Activated T-helper 1 cell treated with anti-CD3 and anti-CD28 coated beads, Interleukin-12 subunit alpha, Interleukin-12 subunit beta, Interleukin-2, Interleukin-4 antibody, amounts not matched to agents 30 ng/mL and 10 ng/mL and 1 ng/mL, durations not matched to agents 14 hours and 24 hours and 36 hours (primary cell): ENCODE measurements around the gene RBBP8NL. TPM values are rescaled to one million over a fixed set of nuclear protein-coding genes. Genes with fewer than 3 reads are reported as not detected.

Experiments used
- DNase-seq: peaks from one replicate; pipeline ENCODE4 v3.0.0; 2021; ENCODE audit warnings: low spot score
- H3K27ac Mint-ChIP-seq: one replicate; pipeline ENCODE4 v1.8.0; 2021; ENCODE audit warnings: mild to moderate bottlenecking, mixed read lengths
- H3K27me3 Mint-ChIP-seq: one replicate; pipeline ENCODE4 v1.8.0; 2022; ENCODE audit warnings: mild to moderate bottlenecking, moderate library complexity, mixed read lengths; ENCODE audit not compliant: insufficient read depth
- H3K36me3 Mint-ChIP-seq: one replicate; pipeline ENCODE4 v1.8.0; 2021; ENCODE audit warnings: low read depth, mixed read lengths
- H3K4me1 Mint-ChIP-seq: one replicate; pipeline ENCODE4 v1.8.0; 2021; ENCODE audit warnings: low read depth, mixed read lengths
- H3K4me3 Mint-ChIP-seq: one replicate; pipeline ENCODE4 v1.8.0; 2021; ENCODE audit warnings: mild to moderate bottlenecking, moderate library complexity, mixed read lengths
- H3K9me3 Mint-ChIP-seq: one replicate; pipeline ENCODE4 v1.8.0; 2021; ENCODE audit warnings: mixed read lengths
- intact Hi-C: fragments of 100-400 bp; cut with micrococcal nuclease; formaldehyde crosslinking; loops from one replicate; pipeline ENCODE4 v1.15.1; 2024
- total RNA-seq: library from RNA; stranded (reverse); gene quantifications from 2 replicates; pipeline ENCODE4 v1.2.3, GENCODE V29; 2022

The RBBP8NL gene
- not detected in 2 replicates for total RNA-seq

GRCh38 chr20:62427172-62428001, at the start of gene RBBP8NL:
Gene RBBP8NL (minus strand): TSS chr20:62427539. CDS start chr20:62419647, 7,892 bp downstream.
- Mint-ChIP-seq H3K27ac (no peak within 1 kb of the TSS), H3K9me3 (no peaks in the 10 kb centered on the region), H3K4me1 (no peaks in the 10 kb centered on the region), H3K36me3 (no peaks in the 10 kb centered on the region), H3K4me3 (no peak within 1 kb of the TSS), H3K27me3 (no peaks in the 10 kb centered on the region)
- intact Hi-C loops = no loop called here
- no peak for DNase-seq

- Mint-ChIP-seq H3K27me3 (peaks cover 42% of the 10 kb centered on the region), H3K27ac (no peak overlapping the region), H3K9me3 (no peaks in the 10 kb centered on the region), H3K36me3 (no peaks in the 10 kb centered on the region), H3K4me3 (no peak overlapping the region), H3K4me1 (no peaks in the 10 kb centered on the region)
- DNase-seq = no peak
- intact Hi-C loops = no loop called here
These were observed 48.9 kb upstream of the RBBP8NL start for GRCh38 chr20:62476056-62476838.

- Mint-ChIP-seq H3K27me3 (peaks cover 42% of the 10 kb centered on the region), H3K27ac (no peak within 1 kb of the TSS), H3K4me3 (no peak within 1 kb of the TSS), H3K4me1 (no peaks in the 10 kb centered on the region), H3K9me3 (no peaks in the 10 kb centered on the region), H3K36me3 (no peaks in the 10 kb centered on the region)
- no peak for DNase-seq
- intact Hi-C loops = no loop called here
These were observed 48.4 kb upstream of the RBBP8NL start, which contains the start of gene GATA5 for GRCh38 chr20:62475772-62476055. Gene GATA5 (minus strand): TSS chr20:62475995. CDS start chr20:62475521, 474 bp downstream.

GRCh38 chr20:62475027-62475771, 47.9 kb upstream of the RBBP8NL start:
- Mint-ChIP-seq H3K27me3 (peaks cover 45% of the 10 kb centered on the region), H3K9me3 (no peaks in the 10 kb centered on the region), H3K36me3 (no peaks in the 10 kb centered on the region), H3K4me1 (no peaks in the 10 kb centered on the region), H3K27ac (no peak overlapping the region), H3K4me3 (no peak overlapping the region)
- no peak for DNase-seq
- intact Hi-C loops = no loop called here

GRCh38 chr20:62474604-62475026, 47.3 kb upstream of the RBBP8NL start:
- H3K9me3 Mint-ChIP-seq = no peaks in the 10 kb centered on the region
- peaks cover 47% of the 10 kb centered on the region for H3K27me3 Mint-ChIP-seq
- no peaks in the 10 kb centered on the region for H3K36me3 Mint-ChIP-seq
- H3K4me1 Mint-ChIP-seq = no peaks in the 10 kb centered on the region
- H3K4me3 Mint-ChIP-seq = no peak overlapping the region
- no peak for DNase-seq
- no peak overlapping the region for H3K27ac Mint-ChIP-seq
- intact Hi-C loops = no loop called here

GRCh38 chr20:62473717-62474603, 46.6 kb upstream of the RBBP8NL start:
- no peak for DNase-seq
- Mint-ChIP-seq H3K36me3 (no peaks in the 10 kb centered on the region), H3K27me3 (peaks cover 43% of the 10 kb centered on the region), H3K27ac (no peak overlapping the region), H3K9me3 (no peaks in the 10 kb centered on the region), H3K4me3 (no peak overlapping the region), H3K4me1 (no peaks in the 10 kb centered on the region)
- intact Hi-C loops = no loop called here

- peaks cover 36% of the 10 kb centered on the region for H3K27me3 Mint-ChIP-seq
- H3K4me3 Mint-ChIP-seq = no peak overlapping the region
- no peak for DNase-seq
- H3K27ac Mint-ChIP-seq = no peak overlapping the region
- H3K36me3 Mint-ChIP-seq = no peaks in the 10 kb centered on the region
- intact Hi-C loops = no loop called here
- no peaks in the 10 kb centered on the region for H3K4me1 Mint-ChIP-seq
- no peaks in the 10 kb centered on the region for H3K9me3 Mint-ChIP-seq
These were observed 45.7 kb upstream of the RBBP8NL start for GRCh38 chr20:62472941-62473585.

GRCh38 chr20:62472138-62472940, 45.0 kb upstream of the RBBP8NL start:
- intact Hi-C loops = no loop called here
- Mint-ChIP-seq H3K27me3 (peaks cover 31% of the 10 kb centered on the region), H3K27ac (no peak overlapping the region)

GRCh38 chr20:62470459-62470858, 43.1 kb upstream of the RBBP8NL start:
- intact Hi-C loops = no loop called here
- no peaks in the 10 kb centered on the region for H3K4me1 Mint-ChIP-seq
- DNase-seq = no peak
- no peaks in the 10 kb centered on the region for H3K36me3 Mint-ChIP-seq
- H3K9me3 Mint-ChIP-seq = no peaks in the 10 kb centered on the region
- peaks cover 25% of the 10 kb centered on the region for H3K27me3 Mint-ChIP-seq
- H3K27ac Mint-ChIP-seq = no peak overlapping the region
- H3K4me3 Mint-ChIP-seq = no peak overlapping the region

More at GRCh38 chr20:62472138-62472940, 45.0 kb upstream of the RBBP8NL start:
- Mint-ChIP-seq H3K4me1 (no peaks in the 10 kb centered on the region), H3K36me3 (no peaks in the 10 kb centered on the region), H3K4me3 (no peak overlapping the region), H3K9me3 (no peaks in the 10 kb centered on the region)
- DNase-seq = no peak

- intact Hi-C loops = no loop called here
- H3K4me1 Mint-ChIP-seq = no peaks in the 10 kb centered on the region
- H3K4me3 Mint-ChIP-seq = no peak overlapping the region
- H3K27ac Mint-ChIP-seq = no peak overlapping the region
- peaks cover 25% of the 10 kb centered on the region for H3K27me3 Mint-ChIP-seq
- DNase-seq = no peak
- H3K36me3 Mint-ChIP-seq = no peaks in the 10 kb centered on the region
- H3K9me3 Mint-ChIP-seq = no peaks in the 10 kb centered on the region
These were observed 42.7 kb upstream of the RBBP8NL start for GRCh38 chr20:62470001-62470400.

- no peak overlapping the region for H3K4me3 Mint-ChIP-seq
These were observed 42.0 kb upstream of the RBBP8NL start for GRCh38 chr20:62469352-62469751.

More at GRCh38 chr20:62469352-62469751, 42.0 kb upstream of the RBBP8NL start:
- H3K27ac Mint-ChIP-seq = no peak overlapping the region
- no peaks in the 10 kb centered on the region for H3K36me3 Mint-ChIP-seq
- intact Hi-C loops = no loop called here
- H3K4me1 Mint-ChIP-seq = no peaks in the 10 kb centered on the region
- no peak for DNase-seq
- peaks cover 21% of the 10 kb centered on the region for H3K27me3 Mint-ChIP-seq
- H3K9me3 Mint-ChIP-seq = no peaks in the 10 kb centered on the region
